HG03135 (cell line): Measurements from ENCODE around the gene ECEL1.

ENCODE experiments used
- ATAC-seq: cut with Tn5 transposase; IDR thresholded peaks from one replicate; pipeline ENCODE4 v1.9.1; 2021; ENCODE audit warnings: mild to moderate bottlenecking, moderate library complexity; ENCODE audit not compliant: unreplicated experiment

Gene ECEL1

GRCh38 chr2:232484628-232485347 lies 2.8 kb downstream of the ECEL1 start:
- ATAC-seq, result no peak

DNA sequence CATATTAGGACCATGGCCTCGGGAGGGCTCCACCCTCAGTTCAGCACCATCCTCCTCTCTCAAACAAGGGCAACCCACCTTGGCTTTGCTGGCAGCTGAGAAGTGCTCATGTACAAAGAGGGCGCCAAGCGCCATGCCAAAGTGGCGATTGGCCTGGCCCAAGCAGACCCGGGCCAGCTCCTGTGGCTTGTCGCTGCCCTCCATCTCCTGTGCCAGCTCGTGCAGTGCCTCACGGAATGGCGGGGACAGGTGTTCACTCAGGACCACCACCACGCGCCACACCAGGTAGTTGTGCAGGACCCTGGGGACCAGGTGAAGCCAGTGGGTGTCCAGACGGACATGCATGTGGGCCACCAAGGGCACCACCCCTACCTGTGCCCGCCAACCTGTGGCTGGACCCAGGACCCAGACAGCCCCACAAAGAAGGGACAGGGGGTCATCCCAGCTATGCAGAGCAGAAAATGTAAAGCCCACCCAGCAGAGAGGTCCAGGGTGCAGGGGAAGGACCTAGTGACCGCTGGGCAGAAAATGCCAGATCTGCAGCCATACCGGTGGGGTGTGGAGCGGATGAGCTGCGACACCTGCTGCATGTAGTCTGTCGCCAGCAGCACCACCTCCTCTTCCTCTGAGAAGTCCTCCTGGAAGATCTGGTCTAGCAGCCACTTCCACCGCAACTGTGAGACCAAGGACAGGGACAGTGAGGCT lies 3.6 kb downstream of the ECEL1 start:
- ATAC-seq, result no peak

DNA sequence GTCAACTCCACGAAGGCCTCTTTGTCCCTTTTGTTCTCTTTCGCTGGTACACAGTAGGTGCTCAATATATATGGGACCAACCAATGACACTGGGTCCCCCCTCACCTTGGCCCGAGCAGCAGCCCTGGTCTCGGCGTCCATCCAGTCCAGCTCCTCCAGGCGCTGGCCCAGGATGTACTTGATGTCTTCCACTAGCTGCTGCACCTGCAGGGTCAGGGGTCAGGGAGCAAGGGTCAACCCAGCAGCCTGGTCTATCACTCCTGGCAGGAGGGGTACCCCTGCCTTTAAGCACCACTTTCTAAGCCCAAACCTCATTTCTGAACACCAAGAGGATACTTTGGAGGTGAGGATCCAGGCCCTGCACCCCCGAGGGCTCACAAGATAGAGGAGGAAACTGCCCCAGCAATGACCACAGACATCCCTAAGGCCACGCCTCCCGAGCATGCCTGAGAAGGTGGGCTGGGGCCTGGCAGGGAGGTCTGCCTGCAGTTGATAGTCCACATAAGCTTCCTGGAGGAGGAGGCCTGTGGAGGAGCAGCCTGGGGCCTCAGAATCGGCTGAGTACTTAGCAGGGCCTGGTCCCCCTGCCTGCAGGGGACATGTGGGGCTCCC lies 4.2 kb downstream of the ECEL1 start:
- no peak for ATAC-seq

DNA sequence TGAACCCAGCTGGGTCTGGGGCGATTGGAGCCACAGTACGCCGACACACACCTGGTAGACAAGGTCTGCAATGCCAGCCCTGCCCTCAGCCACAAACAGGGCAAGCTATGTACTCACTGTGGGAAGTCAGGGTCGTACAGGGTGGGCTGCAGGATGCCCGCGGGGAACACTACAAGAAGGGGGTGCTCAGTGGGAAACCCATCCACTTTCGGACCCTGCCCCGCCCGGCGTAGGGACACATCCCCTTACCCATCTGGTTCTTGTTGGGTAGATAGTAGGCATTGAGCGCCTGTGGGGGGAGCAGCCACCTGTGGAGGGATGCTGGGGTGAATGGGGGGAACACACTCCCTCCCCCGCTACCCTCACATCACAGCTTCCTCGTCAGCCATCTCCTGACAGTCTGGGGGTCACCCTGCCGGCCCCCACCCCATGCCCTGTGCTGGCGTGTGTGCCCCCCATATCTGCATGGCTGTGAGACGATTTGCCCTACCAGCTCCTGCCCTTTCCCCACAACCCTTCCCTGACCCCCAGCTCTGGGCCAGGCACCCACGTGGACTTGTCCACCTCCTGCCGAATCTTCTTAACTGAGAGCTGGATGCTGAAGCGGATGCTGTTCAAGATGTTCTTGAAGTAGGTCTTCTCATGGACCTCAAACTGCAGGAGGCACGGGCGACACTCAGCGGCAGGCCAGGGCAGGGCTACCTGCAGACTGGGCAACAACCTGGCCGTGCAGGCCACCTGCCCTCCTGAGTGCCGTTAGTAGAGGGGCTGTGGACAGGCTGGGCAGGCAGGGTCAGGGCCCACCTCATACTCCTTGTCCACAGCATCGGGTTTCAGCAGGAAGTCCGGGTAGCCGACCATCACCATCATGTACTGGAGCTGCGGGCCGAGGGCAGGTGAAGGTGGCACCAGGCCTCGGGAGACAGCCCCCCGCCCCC lies 5.1 kb downstream of the ECEL1 start:
- ATAC-seq, result no peak

- ATAC-seq, result no peak
Observed at GRCh38 chr2:232481322-232482140, 6.1 kb downstream of the ECEL1 start.

DNA sequence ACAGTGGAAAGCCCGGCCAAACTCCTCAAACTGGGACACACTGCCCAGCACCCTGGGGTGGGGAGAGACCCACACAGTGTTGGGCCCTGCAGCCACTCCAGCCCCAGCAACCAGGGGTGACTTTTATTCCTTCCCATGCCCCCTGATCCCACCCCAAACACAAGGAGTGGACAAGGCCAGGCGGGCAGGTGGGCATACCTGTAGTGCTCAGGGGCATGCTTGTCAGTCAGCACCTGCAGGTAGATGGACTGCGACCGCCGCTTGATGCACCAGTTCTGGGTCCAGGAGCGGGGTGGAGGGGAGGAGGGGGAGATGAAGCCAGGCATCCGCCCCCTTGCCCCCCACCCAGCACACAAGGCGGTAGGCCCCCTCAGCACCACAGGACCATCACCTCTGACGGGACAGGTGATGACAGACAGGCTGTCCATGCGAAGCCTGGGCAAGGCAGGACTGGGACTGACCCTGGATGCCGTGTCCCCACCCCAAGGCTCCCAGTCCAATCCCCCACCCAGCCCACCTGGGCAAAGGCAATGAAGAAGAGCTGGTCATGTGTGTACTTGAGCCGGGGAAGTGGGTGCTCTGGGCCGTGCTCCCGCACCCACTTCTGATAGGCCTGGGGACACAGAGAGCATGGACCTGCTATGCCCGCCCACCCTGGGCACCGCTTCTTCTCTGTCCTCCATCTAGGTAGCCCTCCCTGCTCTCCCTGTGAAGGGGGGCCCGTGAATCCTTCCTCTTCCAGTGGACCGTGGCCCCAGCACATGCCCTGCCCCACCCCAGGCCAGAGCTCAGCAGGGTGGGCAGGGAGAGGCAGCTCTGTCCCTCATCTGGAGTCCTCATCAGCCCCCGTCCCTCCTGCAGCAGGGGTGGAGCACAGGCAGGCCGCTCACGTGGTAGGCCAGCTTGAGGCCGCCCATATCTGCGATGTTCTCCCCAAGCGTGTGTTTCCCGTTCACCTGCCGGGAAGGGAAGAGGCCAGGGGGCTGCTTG lies 7.1 kb downstream of the ECEL1 start:
- no peak for ATAC-seq

DNA sequence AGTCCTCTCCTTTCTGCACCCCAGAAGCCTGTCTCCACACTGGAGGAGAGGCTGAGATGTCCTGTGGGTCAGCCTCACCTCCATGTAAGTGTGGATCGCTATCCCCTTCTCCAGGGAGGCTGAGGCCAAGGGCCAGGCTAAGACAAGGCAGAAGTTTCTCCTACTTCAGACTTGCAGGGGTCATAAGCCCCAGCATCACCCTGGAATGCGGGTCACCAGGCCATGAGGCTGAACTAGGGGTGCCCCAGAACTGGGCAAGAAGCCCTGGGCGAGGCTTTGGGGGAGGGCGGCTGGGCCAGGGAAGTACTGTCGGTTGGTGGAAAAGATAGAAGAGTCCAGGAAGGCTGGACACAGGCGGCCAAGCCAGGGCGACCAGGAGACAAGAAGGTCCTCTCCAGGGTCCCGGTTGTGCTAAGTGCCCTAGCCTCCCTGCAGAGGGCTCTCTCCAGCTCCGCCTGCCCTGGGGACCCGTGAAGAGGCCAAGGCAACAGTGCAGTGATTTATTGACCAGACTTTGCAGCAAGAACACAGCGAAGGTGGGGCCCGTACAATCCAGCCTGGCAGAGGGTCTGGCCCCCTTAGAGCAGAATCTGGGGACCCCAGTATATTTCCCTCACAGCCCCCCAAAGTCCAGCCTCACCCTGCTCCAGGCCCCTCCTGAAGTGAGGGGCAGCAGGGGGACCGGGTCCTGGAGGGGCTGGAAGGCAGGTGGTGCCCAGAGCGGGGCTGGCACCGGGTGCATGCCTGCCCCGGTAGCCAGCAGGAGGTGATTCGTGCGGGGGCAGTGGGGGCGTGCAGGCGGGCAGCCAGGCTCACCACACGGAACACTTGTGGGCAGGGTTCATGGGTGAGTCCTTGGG lies 8.1 kb downstream of the ECEL1 start:
- ATAC-seq, result no peak

DNA sequence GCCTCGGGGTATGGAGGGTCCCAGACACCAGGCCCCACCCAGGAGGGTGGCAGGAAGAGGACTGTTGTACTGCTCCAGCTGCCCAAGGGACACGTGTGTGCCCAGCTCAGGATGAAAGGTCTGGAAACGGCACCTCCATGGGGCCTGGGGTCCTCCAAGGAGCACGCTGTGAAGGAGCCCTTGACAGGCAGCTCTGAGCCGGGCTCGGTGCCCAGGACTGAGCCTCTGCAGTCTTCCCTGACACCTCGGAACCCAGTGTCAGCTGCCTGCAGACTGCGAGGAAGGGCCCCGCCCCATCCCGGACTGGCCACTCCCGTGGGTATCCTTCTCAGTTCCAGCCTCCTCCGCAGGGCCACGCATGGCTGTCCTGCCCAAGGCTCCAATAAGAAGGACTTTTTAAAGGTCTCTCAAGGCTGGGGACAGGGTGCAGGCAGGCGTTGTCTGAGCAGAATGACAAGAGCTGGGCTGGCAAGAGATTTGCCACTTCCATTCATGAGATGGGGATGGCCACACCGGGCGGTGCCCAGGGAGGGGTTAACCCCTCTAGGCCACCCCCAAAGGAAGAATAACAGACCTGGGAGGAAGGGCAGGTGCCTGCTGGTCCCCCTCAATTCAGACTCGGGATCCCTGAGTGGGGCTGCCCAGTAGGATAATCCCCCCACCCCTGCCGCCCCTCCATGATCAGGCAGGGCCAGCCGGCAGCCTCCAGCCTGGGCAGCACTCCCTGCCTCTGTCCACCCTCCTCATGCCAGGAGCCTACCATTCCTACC lies 8.9 kb downstream of the ECEL1 start:
- no peak for ATAC-seq

GRCh38 chr2:232477751-232478510 lies 9.7 kb downstream of the ECEL1 start:
- no peak for ATAC-seq

- ATAC-seq, result no peak
Observed at GRCh38 chr2:232476791-232477190, 10.8 kb downstream of the ECEL1 start.

DNA sequence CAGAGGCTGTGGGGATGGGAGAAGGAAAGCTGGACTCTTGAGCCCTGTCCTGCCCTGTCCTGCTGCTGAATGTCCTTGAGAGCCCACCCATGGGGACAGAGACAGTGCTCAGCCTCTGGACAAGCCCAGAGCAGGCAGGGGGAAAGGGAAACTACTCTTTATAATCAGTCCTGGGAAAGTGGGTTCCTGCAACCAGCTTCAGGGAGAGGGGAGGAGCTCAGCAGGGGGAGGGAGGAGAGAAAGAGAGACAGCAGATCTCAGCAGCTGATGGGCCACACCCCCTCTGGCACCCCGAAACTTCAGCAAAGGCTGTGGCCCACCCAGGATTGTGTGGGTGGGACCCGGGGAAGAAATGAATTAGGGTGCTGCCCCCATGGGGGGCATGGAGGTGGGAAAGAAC lies 11.6 kb downstream of the ECEL1 start:
- ATAC-seq, result no peak

GRCh38 chr2:232473467-232473890 lies 14.2 kb downstream of the ECEL1 start:
- no peak for ATAC-seq

GRCh38 chr2:232466221-232466620 lies 21.4 kb downstream of the ECEL1 start:
- no peak for ATAC-seq

DNA sequence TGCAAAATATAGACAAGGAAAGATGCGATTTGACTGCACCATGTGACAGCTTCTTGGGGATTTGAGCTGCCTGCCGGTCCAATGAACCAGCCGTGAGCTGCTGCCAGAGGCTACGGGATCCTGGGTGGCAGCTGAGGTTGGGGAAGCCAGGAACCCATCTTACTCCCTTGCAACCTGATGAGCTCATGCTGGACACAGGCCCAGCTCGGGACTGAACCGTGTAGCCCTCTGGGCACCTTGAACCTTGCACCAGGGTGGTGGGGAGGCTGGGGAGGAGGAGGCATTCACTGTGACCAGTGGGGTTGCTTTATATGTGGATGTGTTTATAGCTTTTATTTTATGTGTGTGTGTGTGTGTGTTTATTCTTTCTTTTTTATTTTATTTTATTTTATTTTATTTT lies 22.6 kb downstream of the ECEL1 start:
- no peak for ATAC-seq

DNA sequence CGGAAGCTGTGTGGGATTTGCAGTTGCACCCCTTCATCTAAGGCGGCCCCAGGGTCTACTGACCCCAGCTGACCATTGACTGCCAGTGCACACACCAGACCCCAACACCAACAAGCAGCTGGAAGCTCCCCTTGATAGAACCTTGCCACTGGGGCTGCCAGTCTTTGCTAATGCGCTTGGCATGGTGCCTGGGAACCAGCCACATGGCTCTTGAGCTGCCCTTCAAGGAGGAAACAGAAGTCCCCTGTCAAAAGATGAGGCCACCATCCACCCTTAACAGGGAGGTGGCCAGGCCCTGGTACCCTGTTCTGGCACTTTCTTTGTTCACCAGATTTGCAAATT lies 23.1 kb downstream of the ECEL1 start:
- ATAC-seq, result no peak

GRCh38 chr2:232463701-232464543 lies 23.7 kb downstream of the ECEL1 start:
- ATAC-seq, result no peak
